Pancreas (tissue), 10 donors: ENCODE measurements around the gene MAP3K4. TPM values are rescaled to one million over a fixed set of nuclear protein-coding genes. Genes with fewer than 3 reads are reported as not detected.

Experiments
- ATAC-seq, 4 donors: fragments of 200-7000 bp; cut with Tn5 transposase; one replicate each; pipeline versions ENCODE4 v1.8.0 to v1.9.1; 2020; ENCODE audit warnings: mild to moderate bottlenecking in 4 of 4, moderate library complexity in 4 of 4
- DNase-seq, 6 donors: peaks; one replicate each; pipeline ENCODE4 v3.0.0-alpha.2; 2020
- FAIRE-seq: peaks from 2 replicates; lab custom pipeline; 2012; peaks lifted over from hg19 to GRCh38; lab: Jason Lieb, UNC
- H3K27ac ChIP-seq, 4 donors: fragments of 200-600 bp; sonication (generic); 1 replicate in 3 of 4; 2 replicates in 1 of 4; pipeline versions ENCODE4 v1.5.0 to v1.8.0; 2020
- H3K27me3 ChIP-seq, 4 donors: fragments of 200-600 bp; one replicate each; pipeline ENCODE4 v1.8.0; 2021
- H3K36me3 ChIP-seq, 3 donors: fragments of 200-600 bp; sonication (generic) in 1 of 3; one replicate each; pipeline versions ENCODE4 v1.5.0 to v1.8.0; 2020 to 2021
- H3K4me1 ChIP-seq, 3 donors: fragments of 200-600 bp; one replicate each; pipeline ENCODE4 v1.8.0; 2021
- H3K4me3 ChIP-seq, 4 donors: fragments of 200-600 bp; sonication (generic) in 2 of 4; one replicate each; pipeline versions ENCODE4 v1.5.0 to v1.8.0; 2020 to 2021
- H3K9me3 ChIP-seq, 4 donors: fragments of 200-600 bp; one replicate each; pipeline ENCODE4 v1.8.0; 2021
- WGBS, 2 donors: extraction: QIAGEN DNeasy Blood & Tissue Kit; methylation state at CpG; one replicate each; pipeline ENCODE4 v1.1.7; 2013; 5-methylcytosine and 5-hydroxymethylcytosine counted together
- intact Hi-C, 3 donors: fragments of 100-400 bp; cut with DNase I; formaldehyde crosslinking; loops; one replicate each; pipeline versions ENCODE4 v1.11.1 to v1.14.2; 2022
- polyA plus RNA-seq, 2 donors: library from polyadenylated mRNA; stranded (reverse); fragments of 200-250 nt; gene quantifications; one replicate each; pipeline ENCODE4 v1.2.3, GENCODE V29; 2013
- total RNA-seq, 6 donors: library from RNA; stranded (reverse); fragmentation: NEBNext Ultra II Directional in 4 of 6; extraction: Animal tissue kit (Norgen Biotek cat#: 25700) in 4 of 6; gene quantifications; one replicate each; pipeline versions ENCODE4 v1.2.1 to v1.2.4, GENCODE V29; 2021 to 2023
- TF ChIP-seq, protein P1 (sequence below), 4 donors: fragments of 200-600 bp; sonication (generic) in 3 of 4; IDR thresholded peaks; one replicate each; pipeline versions ENCODE4 v1.5.0 to v1.8.0; 2021; ENCODE audit warnings: antibody characterized with exemption in 4 of 4
- donor health status: healthy with polysubstance abuse.
- donor health status: DM: no; HTN: no; CAD: no; lungs with moderate emphysema.
- donor health status: DM: no; HTN: no; CAD: no.
- donor health status: control.
- donor health status: control.
- donor health status: Bipolar disorder and iron deficiency.
- donor health status: DM: yes; HTN: yes; CAD: no.
- donor health status: DM: no; HTN: no; CAD: no.
- donor health status: DM: no; HTN: no; CAD: no.
- donor health status: DM: yes; HTN: yes; CAD: no.

MAP3K4 gene
- total and polyA plus RNA-seq, 8 donors: 10.8 to 32.0 (median 25.3) TPM

DNA sequence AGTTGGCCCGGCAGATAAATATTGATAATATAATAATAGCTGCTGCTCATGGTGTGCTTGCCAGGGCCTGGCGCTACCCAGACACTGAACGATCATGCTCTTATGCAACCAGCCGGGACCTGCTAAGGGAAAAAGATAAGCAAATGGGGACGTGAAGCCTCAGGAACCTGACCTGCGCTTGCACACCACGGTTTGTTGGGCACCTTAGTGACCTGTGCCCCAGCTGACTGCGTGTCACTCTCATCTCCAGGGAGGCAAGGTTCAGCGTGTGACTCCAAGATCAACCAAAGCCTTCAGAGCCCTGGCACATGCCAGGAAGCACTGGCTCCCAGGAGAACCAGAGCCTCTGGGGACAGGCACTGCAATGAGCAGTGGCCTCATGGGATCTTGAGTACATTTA lies 171.2 kb downstream of the MAP3K4 start:
- intact Hi-C loops: no loop called here
- FAIRE-seq (no peak), DNase-seq (no peak), ATAC-seq (peak in 1 of 4 donors; percentile 41)
- no peaks in the 10 kb centered on the region for H3K36me3 ChIP-seq
- no peak overlapping the region for H3K27ac ChIP-seq
- no peak overlapping the region for H3K4me3 ChIP-seq
- WGBS, 2 donors: 52% methylated on average over 9 of the region's 9 CpGs
- H3K27me3 ChIP-seq: no peaks in the 10 kb centered on the region
- H3K4me1 ChIP-seq: no peaks in the 10 kb centered on the region
- TF ChIP-seq, protein P1, sequence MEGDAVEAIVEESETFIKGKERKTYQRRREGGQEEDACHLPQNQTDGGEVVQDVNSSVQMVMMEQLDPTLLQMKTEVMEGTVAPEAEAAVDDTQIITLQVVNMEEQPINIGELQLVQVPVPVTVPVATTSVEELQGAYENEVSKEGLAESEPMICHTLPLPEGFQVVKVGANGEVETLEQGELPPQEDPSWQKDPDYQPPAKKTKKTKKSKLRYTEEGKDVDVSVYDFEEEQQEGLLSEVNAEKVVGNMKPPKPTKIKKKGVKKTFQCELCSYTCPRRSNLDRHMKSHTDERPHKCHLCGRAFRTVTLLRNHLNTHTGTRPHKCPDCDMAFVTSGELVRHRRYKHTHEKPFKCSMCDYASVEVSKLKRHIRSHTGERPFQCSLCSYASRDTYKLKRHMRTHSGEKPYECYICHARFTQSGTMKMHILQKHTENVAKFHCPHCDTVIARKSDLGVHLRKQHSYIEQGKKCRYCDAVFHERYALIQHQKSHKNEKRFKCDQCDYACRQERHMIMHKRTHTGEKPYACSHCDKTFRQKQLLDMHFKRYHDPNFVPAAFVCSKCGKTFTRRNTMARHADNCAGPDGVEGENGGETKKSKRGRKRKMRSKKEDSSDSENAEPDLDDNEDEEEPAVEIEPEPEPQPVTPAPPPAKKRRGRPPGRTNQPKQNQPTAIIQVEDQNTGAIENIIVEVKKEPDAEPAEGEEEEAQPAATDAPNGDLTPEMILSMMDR (IDR thresholded peaks at IDR 0.05): no peak
- no peaks in the 10 kb centered on the region for H3K9me3 ChIP-seq

DNA sequence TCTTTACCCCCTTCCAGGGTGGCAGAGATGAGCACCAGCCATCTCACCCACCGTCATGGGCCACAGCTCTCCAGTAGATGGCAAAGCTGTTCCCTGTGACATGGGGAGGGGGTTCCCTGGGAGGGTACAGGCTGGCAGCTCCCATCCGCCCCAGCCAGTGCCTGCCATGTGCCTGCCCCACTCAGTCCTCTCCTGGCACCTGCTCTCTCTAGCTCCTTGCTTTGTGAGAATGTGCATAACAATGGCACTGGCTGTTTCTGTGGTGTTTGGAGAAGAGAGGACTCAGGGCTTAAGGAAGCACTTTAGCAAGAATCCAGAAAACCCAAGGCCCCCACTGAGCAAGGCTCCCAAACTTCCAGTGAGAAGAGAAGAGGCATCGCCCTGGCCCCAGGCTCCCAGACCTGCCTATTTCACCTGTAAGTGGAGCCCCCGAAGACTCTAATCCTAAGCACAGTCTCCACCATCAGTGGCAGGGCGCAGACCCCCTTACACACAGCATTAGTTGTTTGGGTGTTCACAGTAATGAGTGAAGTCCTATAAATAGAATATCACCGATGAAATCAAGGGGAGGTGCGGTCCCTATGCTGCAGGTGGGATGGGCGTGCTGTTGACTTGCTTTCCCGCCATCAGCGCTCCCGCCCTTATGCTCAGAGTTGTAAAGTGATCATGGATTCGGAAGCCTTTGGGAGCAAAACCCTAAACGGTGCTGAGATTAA lies 172.1 kb downstream of the MAP3K4 start:
- no peaks in the 10 kb centered on the region for H3K9me3 ChIP-seq
- no peak overlapping the region for H3K27ac ChIP-seq
- no peaks in the 10 kb centered on the region for H3K27me3 ChIP-seq
- no peaks in the 10 kb centered on the region for H3K36me3 ChIP-seq
- no peak for DNase-seq
- ATAC-seq: no peak
- H3K4me1 ChIP-seq: no peaks in the 10 kb centered on the region
- WGBS, 2 donors: 93 to 95% methylated on average over 13 of the region's 13 CpGs
- TF ChIP-seq, protein P1 (IDR thresholded peaks at IDR 0.05): no peak
- H3K4me3 ChIP-seq: no peak overlapping the region
- intact Hi-C loops: no loop called here
- FAIRE-seq: no peak

- WGBS, 2 donors: 92 to 95% methylated on average over 9 of the region's 9 CpGs
- Histone ChIP-seq H3K4me3 (no peak overlapping the region), H3K27ac (no peak overlapping the region), H3K9me3 (no peaks in the 10 kb centered on the region), H3K27me3 (no peaks in the 10 kb centered on the region), H3K4me1 (no peaks in the 10 kb centered on the region), H3K36me3 (no peaks in the 10 kb centered on the region)
- intact Hi-C loops: no loop called here
- ATAC-seq: no peak
- no peak for FAIRE-seq
- TF ChIP-seq, protein P1 (IDR thresholded peaks at IDR 0.05): no peak
- DNase-seq: no peak
These were observed 172.6 kb downstream of the MAP3K4 start for GRCh38 chr6:161164182-161164625.

- Histone ChIP-seq H3K36me3 (no peaks in the 10 kb centered on the region), H3K9me3 (no peaks in the 10 kb centered on the region), H3K4me3 (no peak overlapping the region), H3K27ac (no peak overlapping the region), H3K27me3 (no peaks in the 10 kb centered on the region), H3K4me1 (no peaks in the 10 kb centered on the region)
- 91% methylated on average over 11 of the region's 11 CpGs for WGBS, 2 donors
- ATAC-seq (no peak), DNase-seq (no peak), FAIRE-seq (no peak)
- intact Hi-C loops: no loop called here
- TF ChIP-seq, protein P1 (IDR thresholded peaks at IDR 0.05): no peak
These were observed 174.6 kb downstream of the MAP3K4 start for GRCh38 chr6:161166176-161166575.

DNA sequence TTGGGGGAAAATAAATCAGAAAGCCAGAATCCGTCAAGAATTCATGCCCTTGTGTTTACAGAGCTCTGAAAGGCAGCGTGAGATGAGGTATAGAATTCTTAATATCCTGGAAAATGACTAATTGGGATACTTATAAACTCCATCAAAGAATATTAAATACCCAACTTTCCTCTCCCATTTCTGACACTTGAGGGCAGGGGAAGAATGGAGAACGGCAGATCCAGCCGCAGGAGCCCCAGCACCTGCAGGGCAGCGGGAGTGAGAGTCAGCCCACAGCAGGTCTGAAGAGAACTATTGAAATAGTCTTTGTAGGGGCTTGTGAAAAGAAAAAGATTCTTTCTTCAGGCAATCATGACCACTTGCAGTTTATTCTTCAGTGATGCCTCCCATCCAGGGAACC lies 175.1 kb downstream of the MAP3K4 start:
- FAIRE-seq: no peak
- TF ChIP-seq, protein P1 (IDR thresholded peaks at IDR 0.05): no peak
- Histone ChIP-seq H3K4me1 (no peaks in the 10 kb centered on the region), H3K4me3 (no peak overlapping the region), H3K9me3 (no peaks in the 10 kb centered on the region), H3K27me3 (no peaks in the 10 kb centered on the region), H3K27ac (no peak overlapping the region), H3K36me3 (no peaks in the 10 kb centered on the region)
- no peak for DNase-seq
- intact Hi-C loops: no loop called here
- WGBS, 2 donors: 91 to 93% methylated on average over 5 of the region's 5 CpGs
- no peak for ATAC-seq
